Middle frontal gyrus (tissue), 1 donor: ENCODE measurements around the gene BCL6B.

Source experiments
- DNase-seq: peaks from one replicate; pipeline ENCODE4 v3.0.0-alpha.2; 2015; ENCODE audit warnings: low spot score; ENCODE audit errors: extremely low spot score

Gene BCL6B

DNA sequence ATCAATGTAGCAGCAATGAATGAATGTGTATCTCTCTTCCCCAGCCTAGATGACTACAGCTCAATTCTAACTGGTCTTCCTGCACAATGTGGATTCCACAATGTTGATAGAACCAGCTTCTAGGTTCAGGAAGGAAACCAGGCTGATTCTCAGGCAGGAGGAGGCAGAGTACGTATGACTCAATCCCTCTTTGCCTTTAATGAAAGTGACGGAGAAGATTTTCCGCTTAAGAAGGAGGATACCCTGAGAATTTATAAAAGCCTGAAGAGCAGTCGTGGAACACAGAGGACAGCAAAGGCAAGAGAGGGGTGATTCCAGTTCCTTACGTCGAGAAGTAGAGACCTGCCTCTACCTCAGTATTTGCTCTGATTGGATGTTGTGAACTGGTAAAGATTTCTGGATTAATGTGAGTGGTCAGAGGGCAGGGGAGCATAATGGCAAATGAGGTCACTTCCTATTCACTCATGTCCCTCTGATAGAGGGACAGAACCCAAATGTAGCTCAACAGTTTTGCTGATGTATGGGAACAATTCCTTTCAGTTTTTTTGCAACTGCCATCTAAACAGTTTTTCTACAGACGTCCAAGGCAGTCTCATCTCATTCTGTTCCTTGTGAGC is 36.1 kb downstream of the BCL6B start:
- DNase-seq: no peak

DNA sequence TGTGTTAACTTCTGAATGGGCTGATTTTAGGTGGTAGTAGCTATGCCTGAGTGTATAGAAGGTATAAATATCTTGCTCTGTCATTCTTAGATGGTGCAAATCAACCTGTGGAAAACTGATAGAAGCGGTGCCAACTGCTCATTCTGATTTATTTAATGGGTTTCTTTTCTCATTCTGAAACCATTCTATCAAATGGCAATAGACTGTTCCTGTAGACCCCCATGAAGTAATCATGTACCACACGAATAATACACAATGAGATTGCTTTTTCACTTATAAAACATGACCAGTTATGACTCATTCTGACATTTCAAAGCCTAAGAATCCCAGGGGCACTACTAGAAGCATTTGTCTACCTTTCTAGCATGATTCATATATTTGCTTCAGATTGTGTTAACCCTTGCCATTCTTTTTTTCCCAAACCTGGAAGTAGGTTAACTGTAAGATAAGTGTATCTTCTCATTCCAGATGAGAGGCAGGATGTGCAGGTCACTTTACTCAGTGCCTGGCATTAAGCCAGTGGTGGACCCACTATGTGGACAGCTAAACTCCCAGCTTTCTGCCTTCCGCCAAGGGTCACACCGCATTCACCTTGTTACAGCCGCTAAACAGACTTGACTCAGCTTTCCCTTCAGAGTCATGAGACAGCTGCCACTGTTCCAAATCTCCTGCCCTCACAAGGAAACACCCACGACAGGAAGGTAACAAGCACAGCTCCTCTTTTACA is 37.5 kb downstream of the BCL6B start:
- DNase-seq: no peak

DNA sequence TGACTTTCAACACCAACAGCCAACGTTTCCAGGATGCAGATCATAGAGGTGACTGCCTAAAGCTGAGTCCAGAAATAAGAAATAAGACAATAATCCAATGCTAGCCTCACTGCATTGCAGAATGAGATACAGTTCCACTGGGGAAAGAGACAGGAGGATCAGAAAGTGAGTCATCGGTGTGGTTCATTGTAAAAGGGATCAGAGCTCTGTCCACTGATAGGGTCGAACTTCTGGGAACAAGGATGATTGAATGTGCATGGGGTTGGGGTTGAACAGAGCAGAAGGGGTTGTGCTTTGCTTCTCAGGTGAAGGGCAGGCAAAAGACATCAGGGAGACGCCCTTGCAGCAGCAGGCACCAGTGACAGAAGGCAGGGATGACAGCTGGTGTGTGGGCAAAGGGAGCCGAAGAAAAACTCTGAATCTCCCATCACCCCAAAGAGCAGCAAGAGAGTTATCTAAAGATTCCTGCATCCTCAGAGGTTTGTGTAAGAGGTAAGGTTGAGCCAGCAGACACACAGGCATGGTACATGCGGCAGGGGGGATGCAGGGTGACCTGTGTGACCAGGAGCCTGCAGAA is 40.8 kb downstream of the BCL6B start:
- no peak for DNase-seq

DNA sequence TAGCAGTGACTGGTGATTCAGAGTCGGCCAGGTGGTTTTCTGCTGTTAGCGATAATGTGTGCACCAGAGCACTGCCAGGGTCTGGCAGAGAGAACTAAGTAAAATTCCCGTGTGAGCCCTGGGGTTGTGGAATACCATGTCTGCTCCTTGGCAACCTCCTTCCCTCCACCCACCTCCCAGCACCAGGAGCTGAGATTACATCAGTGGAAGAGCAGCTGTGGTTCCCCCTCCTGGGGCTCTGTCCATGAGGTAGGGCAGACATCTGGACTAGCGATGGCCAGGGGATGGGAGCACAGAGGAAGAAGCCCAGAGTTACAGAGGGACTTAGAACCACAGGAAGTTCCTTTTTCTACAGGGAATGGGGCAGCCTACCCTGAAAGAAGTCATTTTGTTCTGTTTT is 41.4 kb downstream of the BCL6B start:
- no peak for DNase-seq

DNA sequence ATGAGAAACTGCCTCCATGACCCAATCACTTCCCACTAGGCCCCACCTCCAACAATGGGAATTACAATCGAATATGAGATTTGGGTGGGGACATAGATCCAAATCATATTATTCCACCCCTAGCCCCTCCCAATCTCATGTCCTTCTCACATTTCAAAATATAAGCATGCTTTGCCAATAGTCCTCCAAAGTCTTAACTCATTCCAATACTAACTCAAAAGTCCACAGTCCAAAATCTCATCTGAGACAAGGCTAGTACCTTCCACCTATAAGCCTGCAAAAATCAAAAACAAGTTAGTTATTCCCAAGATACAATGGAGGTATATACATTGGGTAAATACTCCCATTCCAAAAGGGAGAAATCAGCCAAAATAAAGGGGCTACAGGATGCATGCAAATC is 44.3 kb downstream of the BCL6B start:
- DNase-seq: no peak

DNA sequence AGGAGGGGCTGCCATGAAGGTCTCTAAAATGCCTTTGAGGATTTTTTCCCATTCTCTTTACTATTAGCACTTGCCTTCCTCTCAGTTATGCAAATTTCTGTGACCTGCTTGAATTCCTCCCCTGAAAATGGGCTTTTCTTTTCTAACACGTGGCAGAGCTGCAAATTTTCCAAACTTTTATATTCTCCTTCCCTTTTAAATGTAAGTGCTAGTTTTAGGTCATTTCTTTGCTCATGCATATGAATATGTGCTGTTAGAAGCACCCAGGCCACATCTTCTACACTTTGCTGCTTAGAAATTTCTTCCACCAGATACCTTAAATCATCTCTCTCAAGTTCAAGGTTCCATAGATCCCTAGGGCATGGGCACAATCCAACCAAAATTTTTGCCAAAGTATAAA is 45.4 kb downstream of the BCL6B start:
- no peak for DNase-seq

DNA sequence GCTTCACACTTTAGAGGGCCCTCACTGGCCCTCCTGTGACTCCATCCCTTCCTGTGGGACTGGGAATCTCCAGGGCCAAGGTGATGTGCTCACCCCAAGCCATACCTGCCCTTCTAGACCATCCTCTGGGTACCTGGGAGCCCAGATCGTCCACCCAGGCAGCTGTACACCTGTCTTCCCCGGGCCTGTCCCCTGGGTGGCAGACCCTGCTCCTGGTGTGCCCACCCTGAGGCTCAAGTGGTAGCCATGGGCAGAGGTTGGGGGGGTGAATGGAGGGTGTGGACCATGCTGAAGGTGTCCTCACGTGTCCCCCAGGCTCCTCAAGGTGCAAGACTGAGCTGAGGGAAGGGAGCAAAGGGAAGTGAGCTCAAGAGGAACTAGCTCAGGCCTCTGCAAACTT is 47.9 kb downstream of the BCL6B start:
- no peak for DNase-seq

DNA sequence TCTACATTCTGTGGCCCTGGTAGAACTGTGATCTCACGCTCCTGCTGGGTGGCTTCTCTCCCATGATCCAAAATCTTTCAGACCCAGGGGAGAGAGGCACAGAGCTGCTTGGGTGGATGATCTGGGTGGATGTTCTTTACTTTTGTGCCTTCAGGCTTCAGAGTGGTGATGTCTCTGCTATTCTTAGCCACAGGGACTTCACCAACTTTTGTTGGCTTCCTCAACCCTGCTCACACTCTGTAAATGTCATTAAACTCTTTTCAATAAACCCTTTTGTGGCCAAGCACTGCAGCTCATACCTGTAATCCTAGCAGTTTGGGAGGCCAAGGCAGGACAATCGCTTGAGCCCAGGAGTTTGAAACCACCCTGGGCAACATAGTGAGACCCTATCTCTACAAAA is 49.6 kb downstream of the BCL6B start:
- DNase-seq: no peak

DNA sequence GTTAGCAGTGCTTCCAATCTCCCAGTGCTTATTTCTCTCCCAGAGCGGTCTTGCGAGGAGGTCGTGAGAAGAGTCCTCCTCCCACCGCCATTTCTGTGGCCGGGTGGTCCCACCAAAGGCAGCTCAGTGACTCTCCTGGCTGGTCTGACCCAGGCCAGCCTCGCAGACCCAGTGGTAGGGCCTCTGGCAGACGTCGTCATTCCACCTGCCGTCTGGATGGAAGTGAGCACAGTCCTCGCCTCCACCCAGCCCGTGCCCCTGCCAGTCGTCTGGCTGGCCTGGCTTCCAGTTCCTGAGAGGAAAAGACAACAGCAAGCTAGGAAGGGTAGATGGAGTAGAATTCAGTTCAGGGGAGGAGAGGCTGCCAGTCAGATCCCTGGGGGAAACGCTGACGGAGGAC is 52.1 kb downstream of the BCL6B start:
- no peak for DNase-seq

DNA sequence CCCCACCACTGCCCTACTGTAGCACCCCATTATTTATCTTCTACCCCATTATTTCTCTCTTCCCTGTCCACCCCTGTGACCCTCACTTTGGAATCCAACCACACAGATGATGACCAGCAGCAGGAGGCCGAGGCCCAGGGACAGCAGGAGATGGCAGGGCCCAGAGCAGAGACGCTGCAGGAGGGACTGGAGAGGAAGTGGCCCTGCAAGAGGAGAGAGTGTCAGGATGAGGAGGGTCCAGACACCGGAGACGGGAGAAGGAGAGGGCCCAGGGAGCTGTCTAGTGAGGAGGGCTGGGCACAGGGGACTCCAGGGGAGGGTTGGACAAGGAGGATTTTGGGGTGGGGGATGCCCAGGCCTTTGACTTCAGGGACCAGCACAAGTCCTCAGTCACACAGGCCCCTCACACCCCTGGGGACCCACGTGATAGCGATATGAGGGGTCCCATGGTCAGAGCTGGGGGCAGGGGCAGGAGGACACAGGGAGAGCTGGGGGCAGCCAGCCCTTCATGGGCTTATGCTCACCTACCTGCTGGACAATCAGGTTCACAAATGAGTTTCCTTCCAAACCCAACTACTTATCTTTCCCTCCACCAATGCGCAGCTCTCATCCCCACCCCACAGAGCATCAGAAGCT is 55.2 kb downstream of the BCL6B start:
- no peak for DNase-seq

DNA sequence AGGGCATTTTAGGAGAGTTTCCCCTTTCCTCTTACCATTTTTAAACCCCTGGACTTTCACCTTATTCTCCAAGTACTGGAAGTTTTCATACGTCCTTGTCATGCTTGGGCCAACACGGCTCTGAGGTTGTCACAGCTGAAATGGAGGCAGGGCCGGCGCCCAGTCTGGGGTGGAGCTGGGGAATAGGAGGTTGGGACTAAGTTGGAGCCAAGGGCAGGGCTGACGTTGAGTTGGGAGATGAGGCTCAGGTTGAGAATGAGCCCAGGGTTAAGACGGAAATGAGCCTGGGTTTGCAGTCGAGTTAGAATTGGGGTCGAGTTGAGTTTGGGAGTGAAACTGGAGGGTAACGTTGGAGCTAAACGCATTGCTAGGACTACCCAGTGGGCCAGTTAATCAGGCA is 55.9 kb downstream of the BCL6B start:
- DNase-seq: no peak
